ENCODE results near the gene FOXF2. TPM values are rescaled to one million over a fixed set of nuclear protein-coding genes. Genes with fewer than 3 reads are reported as not detected.

FOXF2 gene
- polyA plus RNA-seq, 1 experiment: 23.4 TPM

GRCh38 chr6:1402369-1402768 is 13.0 kb downstream of the FOXF2 start:
- TF ChIP-seq, protein P1, sequence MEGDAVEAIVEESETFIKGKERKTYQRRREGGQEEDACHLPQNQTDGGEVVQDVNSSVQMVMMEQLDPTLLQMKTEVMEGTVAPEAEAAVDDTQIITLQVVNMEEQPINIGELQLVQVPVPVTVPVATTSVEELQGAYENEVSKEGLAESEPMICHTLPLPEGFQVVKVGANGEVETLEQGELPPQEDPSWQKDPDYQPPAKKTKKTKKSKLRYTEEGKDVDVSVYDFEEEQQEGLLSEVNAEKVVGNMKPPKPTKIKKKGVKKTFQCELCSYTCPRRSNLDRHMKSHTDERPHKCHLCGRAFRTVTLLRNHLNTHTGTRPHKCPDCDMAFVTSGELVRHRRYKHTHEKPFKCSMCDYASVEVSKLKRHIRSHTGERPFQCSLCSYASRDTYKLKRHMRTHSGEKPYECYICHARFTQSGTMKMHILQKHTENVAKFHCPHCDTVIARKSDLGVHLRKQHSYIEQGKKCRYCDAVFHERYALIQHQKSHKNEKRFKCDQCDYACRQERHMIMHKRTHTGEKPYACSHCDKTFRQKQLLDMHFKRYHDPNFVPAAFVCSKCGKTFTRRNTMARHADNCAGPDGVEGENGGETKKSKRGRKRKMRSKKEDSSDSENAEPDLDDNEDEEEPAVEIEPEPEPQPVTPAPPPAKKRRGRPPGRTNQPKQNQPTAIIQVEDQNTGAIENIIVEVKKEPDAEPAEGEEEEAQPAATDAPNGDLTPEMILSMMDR (IDR thresholded peaks at IDR 0.05; ENCODE audit: insufficient read depth, low read depth, low read length): no peak
- ChIA-PET POLR2A (no interaction called here), CTCF (interaction anchor here (0.6 to 1.6 kb wide), 4 partner anchors 10 to 615 kb away, joined by 3 to 8 read pairs (median 3); no protein-coding TSS in a partner anchor)

GRCh38 chr6:1402868-1403267 is 13.5 kb downstream of the FOXF2 start:
- CTCF ChIA-PET: no interaction called here
- H3K4me3 ChIP-seq (ENCODE audit: low read depth, low read length): no peak overlapping the region

More at GRCh38 chr6:1402369-1402768, 13.0 kb downstream of the FOXF2 start:
- no peak for DNase-seq (ENCODE audit: low read depth)
- H3K4me3 ChIP-seq (ENCODE audit: low read depth, low read length): no peak overlapping the region
- no peaks in the 10 kb centered on the region for H3K27me3 ChIP-seq (ENCODE audit: control insufficient read depth, insufficient read depth, low read length)
- H3K36me3 ChIP-seq (ENCODE audit: control insufficient read depth, insufficient read depth, low read length): peaks cover 2% of the 10 kb centered on the region; the same call in 1 of the 2 replicates

DNA sequence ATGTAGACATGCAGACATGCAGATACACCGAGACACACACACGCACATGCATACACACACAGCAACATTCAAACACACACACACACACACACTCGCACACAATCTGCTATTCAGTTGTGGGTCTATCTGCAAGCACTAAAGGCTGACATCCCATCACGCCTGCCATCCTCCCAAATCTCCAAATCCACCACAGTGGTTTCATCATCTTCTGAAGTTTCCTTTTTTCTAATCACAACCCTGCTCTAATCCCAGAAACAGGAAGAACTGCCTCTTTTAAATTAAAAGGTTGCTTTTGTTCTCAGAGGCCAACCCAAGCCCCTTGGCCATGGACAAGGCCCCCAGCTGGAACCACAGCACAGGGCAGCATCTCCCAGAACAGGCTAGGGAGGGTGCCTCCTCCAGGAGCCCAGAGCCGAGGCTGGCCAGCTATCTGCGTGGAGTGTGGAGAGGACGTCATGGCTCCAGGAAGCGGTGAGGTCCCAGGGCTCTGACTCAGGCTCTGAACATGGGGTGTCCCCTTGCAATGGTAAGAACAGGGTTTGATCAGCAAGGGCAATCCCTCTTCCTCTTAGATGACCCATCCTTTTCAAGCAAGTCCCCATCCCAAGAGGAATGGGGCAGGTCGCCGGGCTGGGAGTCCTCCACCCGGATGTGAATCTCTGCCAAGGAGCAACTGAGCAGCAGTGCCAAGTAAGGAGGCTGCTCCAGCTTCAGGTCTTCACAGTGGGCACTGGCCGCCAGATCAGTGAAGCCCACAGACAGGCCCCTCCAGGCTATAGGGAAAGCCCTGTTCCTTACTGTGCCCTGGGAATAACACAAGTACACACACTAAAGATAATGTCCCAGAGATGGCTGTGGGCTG is 14.7 kb downstream of the FOXF2 start:
- ChIA-PET POLR2A (no interaction called here), CTCF (no interaction called here)
- no peaks in the 10 kb centered on the region for H3K27me3 ChIP-seq (ENCODE audit: control insufficient read depth, insufficient read depth, low read length)

More at GRCh38 chr6:1402868-1403267, 13.5 kb downstream of the FOXF2 start:
- TF ChIP-seq, protein P1 (IDR thresholded peaks at IDR 0.05; ENCODE audit: insufficient read depth, low read depth, low read length): no peak
- Histone ChIP-seq H3K36me3 (ENCODE audit: control insufficient read depth, insufficient read depth, low read length) (no peaks in the 10 kb centered on the region), H3K27me3 (ENCODE audit: control insufficient read depth, insufficient read depth, low read length) (no peaks in the 10 kb centered on the region)
- no peak for DNase-seq (ENCODE audit: low read depth)
- POLR2A ChIA-PET: no interaction called here

DNA sequence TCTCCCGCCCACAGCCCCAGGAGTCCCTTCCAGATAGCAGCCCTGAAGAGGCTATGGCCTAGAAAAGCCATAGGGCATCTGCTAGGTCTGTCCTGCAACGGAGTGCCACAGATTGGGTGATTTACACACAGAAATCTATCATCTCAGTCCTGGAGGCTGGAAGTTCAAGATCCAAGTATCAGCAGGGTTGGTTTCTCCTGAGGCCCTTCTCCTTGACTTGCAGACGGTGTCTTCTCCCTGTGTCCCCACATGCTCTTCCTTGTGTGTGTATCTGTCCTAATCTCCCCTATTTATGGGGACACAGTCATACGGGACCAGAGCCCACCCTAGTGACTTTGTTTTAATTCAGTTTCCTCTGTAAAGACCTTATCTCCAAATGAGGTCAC is 15.3 kb downstream of the FOXF2 start:
- ChIA-PET CTCF (interaction anchor here (1.1 to 2.1 kb wide), 2 partner anchors 8 to 44 kb away, joined by 4 to 17 read pairs; no protein-coding TSS in a partner anchor), POLR2A (no interaction called here)
- H3K36me3 ChIP-seq (ENCODE audit: control insufficient read depth, insufficient read depth, low read length): no peaks in the 10 kb centered on the region
- H3K27me3 ChIP-seq (ENCODE audit: control insufficient read depth, insufficient read depth, low read length): no peaks in the 10 kb centered on the region
- no peak overlapping the region for H3K4me3 ChIP-seq (ENCODE audit: low read depth, low read length)
- TF ChIP-seq, protein P1 (IDR thresholded peaks at IDR 0.05; ENCODE audit: insufficient read depth, low read depth, low read length): no peak
- DNase-seq (ENCODE audit: low read depth): no peak

More for the DNA sequence above, 14.7 kb downstream of the FOXF2 start:
- TF ChIP-seq, protein P1 (IDR thresholded peaks at IDR 0.05; ENCODE audit: insufficient read depth, low read depth, low read length): no peak
- no peak for DNase-seq (ENCODE audit: low read depth)
- H3K36me3 ChIP-seq (ENCODE audit: control insufficient read depth, insufficient read depth, low read length): no peaks in the 10 kb centered on the region
- H3K4me3 ChIP-seq (ENCODE audit: low read depth, low read length): no peak overlapping the region

GRCh38 chr6:1405221-1405620 is 15.8 kb downstream of the FOXF2 start:
- Histone ChIP-seq H3K27me3 (ENCODE audit: control insufficient read depth, insufficient read depth, low read length) (no peaks in the 10 kb centered on the region), H3K4me3 (ENCODE audit: low read depth, low read length) (no peak overlapping the region), H3K36me3 (ENCODE audit: control insufficient read depth, insufficient read depth, low read length) (no peaks in the 10 kb centered on the region)
- DNase-seq (ENCODE audit: low read depth): no peak
- ChIA-PET POLR2A (no interaction called here), CTCF (interaction anchor here (1.1 to 2.1 kb wide), 4 partner anchors 8 to 44 kb away, joined by 4 to 17 read pairs (median 4); no protein-coding TSS in a partner anchor)
- TF ChIP-seq, protein P1 (IDR thresholded peaks at IDR 0.05; ENCODE audit: insufficient read depth, low read depth, low read length): no peak
